PFSK-1 (cell line): ENCODE results near the gene COLEC12.

Source experiments
- FOXP2 ChIP-seq: optimal IDR thresholded peaks from 2 replicates; pipeline ENCODE3; 2011; ENCODE audit warnings: borderline replicate concordance, control low read depth, inconsistent platforms; ENCODE audit not compliant: insufficient read depth; ENCODE audit errors: extremely low read length, extremely low read depth
- POLR2AphosphoS5 ChIP-seq: IDR thresholded peaks from 2 replicates; pipeline ENCODE4 v1.6.1; 2012; ENCODE audit warnings: low read depth, mild to moderate bottlenecking, control low read depth, low read length, moderate library complexity
- REST ChIP-seq, 2 experiments: IDR thresholded peaks; 2 replicates each; pipeline versions ENCODE4 v1.6.1 to v1.8.0; 2011 to 2012; ENCODE audit warnings: low read depth in 2 of 2, low read length in 2 of 2, control low read depth in 1 of 2, inconsistent platforms in 1 of 2, mild to moderate bottlenecking in 1 of 2, moderate library complexity in 1 of 2; ENCODE audit not compliant: insufficient read depth in 1 of 2
- SIN3A ChIP-seq: IDR thresholded peaks from 2 replicates; pipeline ENCODE4 v1.6.1; 2012; ENCODE audit warnings: mild to moderate bottlenecking, low read length, moderate library complexity, borderline replicate concordance; ENCODE audit not compliant: insufficient read depth
- TAF1 ChIP-seq: IDR thresholded peaks from 2 replicates; pipeline ENCODE4 v1.6.1; 2012; ENCODE audit warnings: low read length, control low read depth, borderline replicate concordance; ENCODE audit not compliant: insufficient read depth

GRCh38 chr18:470661-471501 is 29.6 kb downstream of the COLEC12 start:
- TF ChIP-seq TAF1 (no peak), POLR2AphosphoS5 (no peak), SIN3A (no peak), REST (IDR thresholded peaks at IDR 0.05; ENCODE audit: insufficient read depth in 1 of 2, low read depth in 2 of 2, low read length in 2 of 2) (no peak), FOXP2 (no peak)
